ENCODE measurements around the gene UPF2. TPM values are rescaled to one million over a fixed set of nuclear protein-coding genes. Genes with fewer than 3 reads are reported as not detected.

The UPF2 gene
- total RNA-seq, 3 donors from 2014 or later (not counting 1 experiment from before 2014, with no cell fraction given): 29.3 to 33.2 (median 30.1) TPM

- Mint-ChIP-seq H3K27me3 (ENCODE audit: low read depth in 2 of 2) (no peaks in the 10 kb centered on the region), H3K27ac (no peak overlapping the region), H3K36me3 (peaks cover 28% of the 10 kb centered on the region), H3K4me3 (no peak overlapping the region), H3K4me1 (peaks cover 0 to 4% of the 10 kb centered on the region in 2 donors), H3K9me3 (no peaks in the 10 kb centered on the region)
- DNase-seq (no peak), ATAC-seq (no peak)
- H3K9me3 ChIP-seq (ENCODE audit: control insufficient read depth, insufficient read depth, low read length): no peaks in the 10 kb centered on the region
- H3K4me1 ChIP-seq (ENCODE audit: control insufficient read depth, insufficient read depth, low read length): no peaks in the 10 kb centered on the region
- WGBS (ENCODE audit: insufficient coverage): 98% methylated on average over 7 of the region's 7 CpGs
- H3K27ac ChIP-seq (ENCODE audit: low read length): no peak overlapping the region
- no peak overlapping the region for H3K4me3 ChIP-seq (ENCODE audit: low read length)
- peaks cover 74% of the 10 kb centered on the region for H3K36me3 ChIP-seq (ENCODE audit: control insufficient read depth, insufficient read depth, low read length)
- no peak for TF ChIP-seq CTCF (IDR thresholded peaks at IDR 0.05)
- no peaks in the 10 kb centered on the region for H3K27me3 ChIP-seq (ENCODE audit: control insufficient read depth, insufficient read depth, low read length)
- intact Hi-C loops (cut with micrococcal nuclease): no loop called here
Observed at GRCh38 chr10:11958956-11959355, 83.7 kb downstream of the UPF2 start.

DNA sequence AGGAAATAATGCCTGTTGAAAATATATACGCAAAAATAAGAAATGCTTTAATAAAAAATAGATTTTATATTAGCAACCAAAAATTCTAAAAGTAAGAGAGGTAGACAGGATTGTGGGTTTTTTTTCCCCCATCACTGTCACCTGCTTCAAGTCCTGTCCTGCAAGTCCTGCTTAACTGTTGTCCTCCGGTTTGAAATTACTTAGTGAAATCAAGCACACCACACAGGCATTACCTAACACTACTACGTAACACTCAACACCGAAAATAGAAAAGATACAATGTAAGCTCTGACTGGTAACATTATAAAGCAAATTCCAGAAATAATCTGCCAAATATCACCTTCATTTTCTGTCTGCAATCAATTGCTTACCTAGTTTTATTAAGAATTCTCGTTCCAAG, 90.9 kb downstream of the UPF2 start:
- intact Hi-C loops (cut with micrococcal nuclease): no loop called here
- DNase-seq: no peak
- peaks cover 23% of the 10 kb centered on the region for H3K36me3 Mint-ChIP-seq
- peaks cover 6% of the 10 kb centered on the region in 2 donors for H3K4me1 Mint-ChIP-seq
- Histone ChIP-seq H3K36me3 (ENCODE audit: control insufficient read depth, insufficient read depth, low read length) (peaks cover 49% of the 10 kb centered on the region), H3K4me1 (ENCODE audit: control insufficient read depth, insufficient read depth, low read length) (no peaks in the 10 kb centered on the region), H3K9me3 (ENCODE audit: control insufficient read depth, insufficient read depth, low read length) (no peaks in the 10 kb centered on the region), H3K27me3 (ENCODE audit: control insufficient read depth, insufficient read depth, low read length) (no peaks in the 10 kb centered on the region), H3K27ac (ENCODE audit: low read length) (no peak overlapping the region), H3K4me3 (ENCODE audit: low read length) (no peak overlapping the region)
- no peak for ATAC-seq
- no peak overlapping the region for H3K27ac Mint-ChIP-seq
- no peaks in the 10 kb centered on the region for H3K27me3 Mint-ChIP-seq (ENCODE audit: low read depth in 2 of 2)
- WGBS (ENCODE audit: insufficient coverage): 96% methylated on average over 4 of the region's 5 CpGs
- no peak overlapping the region for H3K4me3 Mint-ChIP-seq
- no peak for TF ChIP-seq CTCF (IDR thresholded peaks at IDR 0.05)
- no peaks in the 10 kb centered on the region for H3K9me3 Mint-ChIP-seq

DNA sequence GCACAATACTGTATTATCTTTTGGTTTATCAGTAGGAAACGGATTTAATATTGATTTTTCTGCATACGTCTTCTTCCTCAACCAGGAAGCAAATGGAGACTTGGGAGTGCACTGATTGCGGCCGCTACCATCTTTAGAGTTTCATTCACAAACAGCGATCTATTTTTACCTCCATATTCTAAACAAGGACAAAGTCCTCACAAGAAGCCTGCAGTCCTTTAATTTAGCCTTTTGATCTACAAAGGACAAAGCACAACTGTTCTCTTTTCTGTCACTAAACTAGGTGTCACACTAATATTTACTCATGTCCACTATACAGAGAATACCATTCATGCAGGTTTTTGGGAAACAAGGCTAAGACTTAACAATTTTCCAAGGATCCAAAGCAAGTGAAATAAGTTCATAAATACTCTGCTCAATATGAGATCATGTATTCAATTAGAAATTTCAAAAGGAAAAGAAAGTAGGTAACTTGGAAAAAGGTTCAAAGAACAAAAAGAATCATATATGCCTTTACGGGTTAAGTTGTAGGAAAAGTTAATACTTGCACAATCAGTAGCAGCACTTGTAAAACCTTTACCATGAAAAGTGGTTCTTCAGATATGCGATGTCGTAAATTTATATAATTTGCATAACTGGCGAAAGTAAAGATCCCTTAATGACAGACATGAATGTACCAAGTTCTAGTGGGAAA, 92.1 kb downstream of the UPF2 start:
- Mint-ChIP-seq H3K4me3 (no peak overlapping the region), H3K9me3 (no peaks in the 10 kb centered on the region), H3K27ac (no peak overlapping the region), H3K27me3 (ENCODE audit: low read depth in 2 of 2) (no peaks in the 10 kb centered on the region), H3K36me3 (peaks cover 19% of the 10 kb centered on the region), H3K4me1 (peaks cover 6% of the 10 kb centered on the region in 2 donors)
- Histone ChIP-seq H3K36me3 (ENCODE audit: control insufficient read depth, insufficient read depth, low read length) (peaks cover 41% of the 10 kb centered on the region), H3K27me3 (ENCODE audit: control insufficient read depth, insufficient read depth, low read length) (no peaks in the 10 kb centered on the region), H3K9me3 (ENCODE audit: control insufficient read depth, insufficient read depth, low read length) (no peaks in the 10 kb centered on the region), H3K4me1 (ENCODE audit: control insufficient read depth, insufficient read depth, low read length) (no peaks in the 10 kb centered on the region), H3K4me3 (ENCODE audit: low read length) (no peak overlapping the region), H3K27ac (ENCODE audit: low read length) (no peak overlapping the region)
- DNase-seq: no peak
- intact Hi-C loops (cut with micrococcal nuclease): no loop called here
- ATAC-seq: no peak
- no peak for TF ChIP-seq CTCF (IDR thresholded peaks at IDR 0.05)
- over 99% methylated on average over 9 of the region's 9 CpGs for WGBS (ENCODE audit: insufficient coverage)

DNA sequence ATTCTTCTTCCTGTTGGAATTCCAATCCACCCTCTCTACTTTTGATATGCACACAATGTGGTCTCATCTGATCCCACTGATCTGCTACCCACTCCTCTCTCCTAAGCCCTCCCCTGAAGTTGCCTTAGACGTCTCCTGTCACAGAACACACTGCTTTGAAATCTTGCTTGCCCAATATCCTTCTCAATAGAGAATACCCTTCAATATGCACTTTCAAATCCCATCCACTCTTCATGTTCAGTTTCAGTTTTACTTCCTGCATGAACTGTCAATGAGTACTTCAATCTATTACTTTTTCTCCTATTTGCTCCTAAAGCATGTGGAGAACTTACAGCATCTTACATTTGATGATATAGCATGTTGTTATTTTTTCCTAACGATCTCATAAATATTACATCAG, 93.5 kb downstream of the UPF2 start:
- peaks cover 13% of the 10 kb centered on the region for H3K36me3 Mint-ChIP-seq
- ATAC-seq (no peak), DNase-seq (no peak)
- no peak for TF ChIP-seq CTCF (IDR thresholded peaks at IDR 0.05)
- no peaks in the 10 kb centered on the region for H3K9me3 Mint-ChIP-seq
- Histone ChIP-seq H3K4me1 (ENCODE audit: control insufficient read depth, insufficient read depth, low read length) (no peaks in the 10 kb centered on the region), H3K9me3 (ENCODE audit: control insufficient read depth, insufficient read depth, low read length) (no peaks in the 10 kb centered on the region), H3K36me3 (ENCODE audit: control insufficient read depth, insufficient read depth, low read length) (peaks cover 35% of the 10 kb centered on the region), H3K4me3 (ENCODE audit: low read length) (no peak overlapping the region), H3K27ac (ENCODE audit: low read length) (no peak overlapping the region), H3K27me3 (ENCODE audit: control insufficient read depth, insufficient read depth, low read length) (no peaks in the 10 kb centered on the region)
- H3K4me3 Mint-ChIP-seq: no peak overlapping the region
- intact Hi-C loops (cut with micrococcal nuclease): no loop called here
- peak overlapping the region; percentile 3 to 65 for H3K27ac Mint-ChIP-seq
- 79% methylated on average over 1 of the region's 2 CpGs for WGBS (ENCODE audit: insufficient coverage)
- peaks cover 6% of the 10 kb centered on the region in 2 donors for H3K4me1 Mint-ChIP-seq
- no peaks in the 10 kb centered on the region for H3K27me3 Mint-ChIP-seq (ENCODE audit: low read depth in 2 of 2)
